WTC11 (cell line): Measurements from ENCODE around the gene PPP4R4. TPM values are rescaled to one million over a fixed set of nuclear protein-coding genes. Genes with fewer than 3 reads are reported as not detected.

Source experiments
- ATAC-seq: fragments of 200-7000 bp; cut with Tn5 transposase; 2 replicates; pipeline ENCODE4 v1.10.0; 2021; ENCODE audit warnings: mild to moderate bottlenecking, moderate library complexity
- CTCF ChIA-PET: fragments of 300-600 bp; sonication (Branson Sonifier 250); formaldehyde crosslinking; loops from one replicate; lab custom pipeline; 2021; ENCODE audit warnings: antibody characterized with exemption; lab: Charles Lee
- POLR2A ChIA-PET: fragments of 350-600 bp; sonication (Branson Sonifier 250); formaldehyde crosslinking; loops from one replicate; lab custom pipeline; 2021; ENCODE audit warnings: antibody characterized with exemption; lab: Charles Lee
- DNase-seq: peaks from one replicate; pipeline ENCODE4 v3.0.0; 2021; ENCODE audit warnings: low spot score
- H3K27ac Mint-ChIP-seq: 2 replicates; pipeline ENCODE4 v1.8.0; 2021; ENCODE audit warnings: mixed read lengths
- H3K27me3 Mint-ChIP-seq: 2 replicates; pipeline ENCODE4 v1.8.0; 2021; ENCODE audit warnings: low read depth, mild to moderate bottlenecking, moderate library complexity, mixed read lengths
- H3K36me3 Mint-ChIP-seq: 2 replicates; pipeline ENCODE4 v1.8.0; 2021; ENCODE audit warnings: mixed read lengths
- H3K4me1 Mint-ChIP-seq: 2 replicates; pipeline ENCODE4 v1.8.0; 2022; ENCODE audit warnings: mixed read lengths
- H3K4me3 Mint-ChIP-seq: 2 replicates; pipeline ENCODE4 v1.8.0; 2021; ENCODE audit warnings: mild to moderate bottlenecking, moderate library complexity, mixed read lengths
- H3K9me3 Mint-ChIP-seq: 2 replicates; pipeline ENCODE4 v1.8.0; 2021; ENCODE audit warnings: mixed read lengths
- AFF4 ChIP-seq: sonication (generic); formaldehyde crosslinking; IDR thresholded peaks from 2 replicates; pipeline ENCODE4 v1.8.1; 2023; ENCODE audit warnings: mild to moderate bottlenecking, missing genetic modification reagents, borderline replicate concordance
- FOXK1 ChIP-seq: sonication (generic); formaldehyde crosslinking; IDR thresholded peaks from 2 replicates; pipeline ENCODE4 v1.8.0; 2022; ENCODE audit warnings: mild to moderate bottlenecking, moderate library complexity, missing genetic modification reagents
- FOXP1 ChIP-seq: sonication (generic); formaldehyde crosslinking; IDR thresholded peaks from 2 replicates; pipeline ENCODE4 v1.8.0; 2022; ENCODE audit warnings: missing genetic modification reagents, mild to moderate bottlenecking, moderate library complexity, borderline replicate concordance
- GABPB1 ChIP-seq: sonication (generic); formaldehyde crosslinking; IDR thresholded peaks from 2 replicates; pipeline ENCODE4 v1.8.1; 2023; ENCODE audit warnings: mild to moderate bottlenecking, missing genetic modification reagents
- HMGXB4 ChIP-seq: sonication (generic); formaldehyde crosslinking; IDR thresholded peaks from 2 replicates; pipeline ENCODE4 v1.8.1; 2023; ENCODE audit warnings: mild to moderate bottlenecking, moderate library complexity, missing genetic modification reagents
- JAZF1 ChIP-seq: fragments of 250-450 bp; sonication (Bioruptor Pico); IDR thresholded peaks from 2 replicates; pipeline ENCODE4 v1.9.0; 2021; ENCODE audit warnings: moderate library complexity, mild to moderate bottlenecking, inconsistent platforms
- MYBL2 ChIP-seq: sonication (generic); formaldehyde crosslinking; IDR thresholded peaks from 2 replicates; pipeline ENCODE4 v1.8.1; 2023; ENCODE audit warnings: mild to moderate bottlenecking, moderate library complexity, missing genetic modification reagents
- NR1H2 ChIP-seq: sonication (generic); formaldehyde crosslinking; IDR thresholded peaks from 2 replicates; pipeline ENCODE4 v1.9.0; 2021; ENCODE audit warnings: mild to moderate bottlenecking, moderate library complexity, missing genetic modification reagents
- PRRX2 ChIP-seq: fragments of 250-450 bp; sonication (Bioruptor Pico); IDR thresholded peaks from 2 replicates; pipeline ENCODE4 v1.8.0; 2021; ENCODE audit warnings: mild to moderate bottlenecking
- RELA ChIP-seq: sonication (generic); formaldehyde crosslinking; IDR thresholded peaks from 2 replicates; pipeline ENCODE4 v1.8.1; 2022; ENCODE audit warnings: missing genetic modification reagents, mild to moderate bottlenecking, borderline replicate concordance
- SMAD3 ChIP-seq: sonication (generic); formaldehyde crosslinking; IDR thresholded peaks from 2 replicates; pipeline ENCODE4 v1.8.0; 2022; ENCODE audit warnings: missing genetic modification reagents, mild to moderate bottlenecking, borderline replicate concordance
- SMAD4 ChIP-seq: sonication (generic); formaldehyde crosslinking; IDR thresholded peaks from 2 replicates; pipeline ENCODE4 v1.8.0; 2022; ENCODE audit warnings: mild to moderate bottlenecking, missing genetic modification reagents
- SOX15 ChIP-seq: fragments of 250-450 bp; sonication (Bioruptor Pico); IDR thresholded peaks from 2 replicates; pipeline ENCODE4 v1.9.0; 2021; ENCODE audit warnings: mild to moderate bottlenecking
- TP53 ChIP-seq: sonication (generic); formaldehyde crosslinking; IDR thresholded peaks from 2 replicates; pipeline ENCODE4 v1.8.1; 2023; ENCODE audit warnings: mild to moderate bottlenecking, missing genetic modification reagents
- USF1 ChIP-seq: sonication (generic); formaldehyde crosslinking; IDR thresholded peaks from 2 replicates; pipeline ENCODE4 v1.8.0; 2022; ENCODE audit warnings: mild to moderate bottlenecking, missing genetic modification reagents
- ZBTB21 ChIP-seq: sonication (generic); formaldehyde crosslinking; IDR thresholded peaks from 2 replicates; pipeline ENCODE4 v1.8.1; 2023; ENCODE audit warnings: mild to moderate bottlenecking, missing genetic modification reagents, borderline replicate concordance
- ZNF121 ChIP-seq: sonication (generic); formaldehyde crosslinking; IDR thresholded peaks from 2 replicates; pipeline ENCODE4 v1.8.0; 2023; ENCODE audit warnings: missing genetic modification reagents
- ZNF219 ChIP-seq: sonication (generic); formaldehyde crosslinking; IDR thresholded peaks from 2 replicates; pipeline ENCODE4 v1.8.0; 2023; ENCODE audit warnings: missing genetic modification reagents, mild to moderate bottlenecking, borderline replicate concordance
- ZNF263 ChIP-seq: sonication (generic); formaldehyde crosslinking; IDR thresholded peaks from 2 replicates; pipeline ENCODE4 v1.8.1; 2022; ENCODE audit warnings: low read depth, mild to moderate bottlenecking, moderate library complexity, missing genetic modification reagents
- ZNF281 ChIP-seq: sonication (generic); formaldehyde crosslinking; IDR thresholded peaks from 2 replicates; pipeline ENCODE4 v1.8.0; 2023; ENCODE audit warnings: mild to moderate bottlenecking, missing genetic modification reagents
- ZNF416 ChIP-seq: fragments of 250-450 bp; sonication (Bioruptor Pico); IDR thresholded peaks from 2 replicates; pipeline ENCODE4 v1.9.0; 2021; ENCODE audit warnings: mild to moderate bottlenecking, inconsistent platforms
- ZNF425 ChIP-seq: fragments of 250-450 bp; sonication (Bioruptor Pico); conservative IDR thresholded peaks from 2 replicates; pipeline ENCODE4 v1.9.0; 2021; ENCODE audit warnings: mild to moderate bottlenecking
- ZNF512 ChIP-seq: sonication (generic); formaldehyde crosslinking; IDR thresholded peaks from 2 replicates; pipeline ENCODE4 v1.8.1; 2022; ENCODE audit warnings: missing genetic modification reagents, borderline replicate concordance
- total RNA-seq: library from RNA; stranded (reverse); gene quantifications from 3 replicates; pipeline ENCODE4 v1.2.3, GENCODE V29; 2021

PPP4R4 gene
- total RNA-seq, 1 experiment from 2014 or later = 9.6 TPM

- H3K4me1 Mint-ChIP-seq = peaks cover 20% of the 10 kb centered on the region
- ATAC-seq = peak; percentile 25
- POLR2A ChIA-PET = interaction anchor here (1.0 kb wide), 1 partner anchor 9 kb away, joined by 6 read pairs; no protein-coding TSS in a partner anchor
- no peak for TF ChIP-seq RELA (CRISPR knock-in tag)
- TF ChIP-seq FOXK1 = no peak
- no peak for TF ChIP-seq FOXP1
- TF ChIP-seq ZNF416 = no peak
- TF ChIP-seq JAZF1 = no peak
- no peak for TF ChIP-seq ZNF425 (CRISPR knock-in tag)
- no peak for TF ChIP-seq ZNF263 (CRISPR knock-in tag)
- no peak for TF ChIP-seq NR1H2 (CRISPR knock-in tag)
- no peak for TF ChIP-seq HMGXB4
- no peak for TF ChIP-seq USF1 (CRISPR knock-in tag)
- TF ChIP-seq, all 79 proteins: peak for 0
- Mint-ChIP-seq H3K4me3 (no peak overlapping the region), H3K36me3 (no peaks in the 10 kb centered on the region), H3K9me3 (peaks cover 4% of the 10 kb centered on the region; the same call in 1 of the 2 replicates), H3K27ac (no peak overlapping the region), H3K27me3 (peaks cover 4% of the 10 kb centered on the region)
- DNase-seq = no peak
- CTCF ChIA-PET = interaction anchor here (0.6 to 3.5 kb wide), 9 partner anchors 8 to 230 kb away, joined by 3 to 28 read pairs (median 7); partner anchors contain the start of gene PPP4R4
Measured at GRCh38 chr14:94165744-94166143, 8.4 kb upstream of the PPP4R4 start.

- Mint-ChIP-seq H3K27me3 (peaks cover 28% of the 10 kb centered on the region), H3K9me3 (peaks cover 4% of the 10 kb centered on the region; the same call in 1 of the 2 replicates), H3K27ac (no peak overlapping the region), H3K4me1 (peaks cover 11% of the 10 kb centered on the region), H3K4me3 (no peak overlapping the region), H3K36me3 (no peaks in the 10 kb centered on the region)
- DNase-seq (no peak), ATAC-seq (no peak)
- ChIA-PET CTCF (interaction anchor here (0.8 to 1.4 kb wide), 4 partner anchors 34 to 230 kb away, joined by 3 to 4 read pairs (median 4); partner anchors contain the start of gene IFI27L2), POLR2A (interaction anchor here (0.7 to 1.0 kb wide), 2 partner anchors 9 to 42 kb away, joined by 3 read pairs; no protein-coding TSS in a partner anchor)
- TF ChIP-seq SOX15 (CRISPR knock-in tag) (no peak), TP53 (CRISPR knock-in tag) (no peak), SMAD3 (CRISPR knock-in tag) (no peak), ZNF512 (no peak), ZBTB21 (CRISPR knock-in tag) (no peak), AFF4 (CRISPR knock-in tag) (no peak), ZNF281 (no peak), PRRX2 (CRISPR knock-in tag) (no peak), ZNF219 (CRISPR knock-in tag) (no peak), MYBL2 (CRISPR knock-in tag) (no peak), ZNF121 (no peak), GABPB1 (CRISPR knock-in tag) (no peak), SMAD4 (CRISPR knock-in tag) (no peak)
Measured at GRCh38 chr14:94170136-94170535, 4.0 kb upstream of the PPP4R4 start.
